ENCODE measurements around the gene MRPS18C.

GRCh38 chr4:83449009-83449408 lies 6.8 kb upstream of the MRPS18C start:
- TF ChIP-seq PRDM1 (tag by site-specific recombination; IDR thresholded peaks at IDR 0.05) = no peak
- no peak for TF ChIP-seq CTCF (tag by site-specific recombination; IDR thresholded peaks at IDR 0.05)
- TF ChIP-seq ZNF223 (tag by site-specific recombination; IDR thresholded peaks at IDR 0.05) = no peak
- no peak for TF ChIP-seq ZXDB (tag by site-specific recombination; IDR thresholded peaks at IDR 0.05)
- no peak for TF ChIP-seq MZF1 (tag by site-specific recombination; IDR thresholded peaks at IDR 0.05; ENCODE audit: borderline replicate concordance)
- TF ChIP-seq ZFP3 (tag by site-specific recombination; IDR thresholded peaks at IDR 0.05; ENCODE audit: low read depth) = no peak
- no peak for TF ChIP-seq ZNF18 (tag by site-specific recombination; IDR thresholded peaks at IDR 0.05)
- no peak for TF ChIP-seq SP2 (tag by site-specific recombination; IDR thresholded peaks at IDR 0.05)
- TF ChIP-seq ZNF121 (tag by site-specific recombination; IDR thresholded peaks at IDR 0.05) = no peak
